HG02938 (cell line): ENCODE measurements around the gene SCN3B.

Source experiments
- ATAC-seq: cut with Tn5 transposase; IDR thresholded peaks from one replicate; pipeline ENCODE4 v1.9.1; 2021; ENCODE audit warnings: mild to moderate bottlenecking, moderate library complexity; ENCODE audit not compliant: unreplicated experiment

Gene SCN3B

GRCh38 chr11:123654566-123655081, at the start of gene SCN3B:
Gene SCN3B (minus strand): TSS chr11:123654624. CDS start chr11:123653801, 823 bp downstream.
- ATAC-seq: no peak

DNA sequence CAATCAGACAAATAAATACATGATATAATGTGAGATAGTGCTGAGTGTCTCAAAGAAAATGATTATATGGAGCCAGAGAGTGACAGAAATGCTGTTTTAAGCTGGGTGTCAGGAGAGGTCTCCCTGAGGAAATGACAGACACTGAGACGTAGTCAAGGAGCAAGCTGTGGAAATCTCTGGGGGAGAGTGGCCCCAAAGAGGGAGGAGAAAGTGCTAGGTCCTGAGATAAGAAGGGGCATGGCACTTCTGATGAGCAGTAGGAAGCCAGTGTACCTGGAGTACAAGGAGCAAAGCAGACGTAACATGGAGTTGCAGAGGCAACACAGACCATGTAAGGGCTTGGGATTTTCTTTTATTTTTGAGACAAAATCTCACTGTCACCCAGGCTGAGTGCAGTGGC, 48.3 kb upstream of the SCN3B start:
- no peak for ATAC-seq

DNA sequence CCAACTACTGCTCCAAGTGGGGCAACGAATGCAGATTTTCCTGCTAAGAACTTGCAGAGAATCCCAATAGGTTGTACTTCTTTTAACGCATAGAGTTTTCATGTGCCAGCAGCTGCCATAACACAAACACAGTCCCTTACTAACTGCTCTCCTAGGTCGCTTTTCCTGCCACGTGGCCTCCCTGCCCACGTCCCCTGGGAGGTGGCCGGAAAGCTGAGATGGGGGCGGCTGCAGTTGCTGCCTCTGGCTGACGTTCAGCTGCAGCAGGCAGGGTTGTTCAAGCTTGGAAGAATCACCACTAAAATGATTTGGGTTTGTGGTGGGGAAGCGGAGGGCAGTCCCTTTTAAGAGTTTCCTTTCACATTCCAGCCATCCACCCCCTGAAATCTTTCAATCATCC, 47.7 kb upstream of the SCN3B start:
- ATAC-seq: no peak

DNA sequence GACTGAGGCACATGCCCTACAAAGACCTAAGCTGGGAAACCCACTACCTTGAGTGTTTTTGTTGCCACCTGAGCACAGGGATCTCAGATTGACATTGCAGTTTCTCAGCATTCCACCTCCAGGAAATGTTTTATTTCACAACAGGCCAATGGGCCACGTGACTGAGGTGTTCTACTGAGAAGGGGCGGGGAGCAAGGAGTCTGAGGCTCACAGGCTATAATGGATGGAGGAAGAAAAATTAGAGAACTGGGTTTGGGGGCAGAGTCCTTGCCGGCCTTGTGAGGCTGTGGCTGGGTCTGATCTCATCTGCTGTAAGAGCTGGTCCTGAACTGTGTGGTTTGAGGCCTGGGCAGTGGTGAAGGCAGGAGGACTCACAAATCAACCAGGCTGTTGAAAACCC, 46.3 kb upstream of the SCN3B start:
- ATAC-seq: no peak

DNA sequence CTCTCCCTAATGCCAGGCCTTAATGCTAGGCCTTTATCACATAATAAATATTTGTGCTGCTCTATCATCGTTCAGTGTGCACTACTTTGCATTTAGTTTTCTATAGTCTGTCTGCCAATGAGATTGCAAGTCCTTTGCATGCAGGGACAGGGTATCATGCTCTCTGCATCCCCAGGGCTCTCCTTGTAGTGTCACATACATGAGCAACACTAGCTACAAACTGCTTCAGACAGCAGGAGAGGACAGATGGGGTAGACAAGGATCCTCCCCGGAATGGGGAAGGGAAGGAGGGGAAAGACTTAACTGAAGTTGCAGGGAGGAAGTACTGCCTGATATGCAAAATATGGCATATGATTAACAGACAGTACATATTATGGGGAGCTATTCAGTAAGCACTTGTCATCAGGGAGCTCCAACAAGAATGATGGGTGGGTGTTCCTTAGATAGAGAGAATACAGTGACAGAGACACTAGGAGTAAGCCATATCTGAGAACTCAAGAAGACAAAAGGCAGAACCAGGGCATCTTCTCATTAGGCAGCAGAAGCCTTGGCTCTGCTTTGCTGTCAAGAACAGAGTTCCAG, 44.2 kb upstream of the SCN3B start:
- no peak for ATAC-seq

- ATAC-seq: no peak
These were observed 41.8 kb upstream of the SCN3B start for GRCh38 chr11:123696183-123696582.

DNA sequence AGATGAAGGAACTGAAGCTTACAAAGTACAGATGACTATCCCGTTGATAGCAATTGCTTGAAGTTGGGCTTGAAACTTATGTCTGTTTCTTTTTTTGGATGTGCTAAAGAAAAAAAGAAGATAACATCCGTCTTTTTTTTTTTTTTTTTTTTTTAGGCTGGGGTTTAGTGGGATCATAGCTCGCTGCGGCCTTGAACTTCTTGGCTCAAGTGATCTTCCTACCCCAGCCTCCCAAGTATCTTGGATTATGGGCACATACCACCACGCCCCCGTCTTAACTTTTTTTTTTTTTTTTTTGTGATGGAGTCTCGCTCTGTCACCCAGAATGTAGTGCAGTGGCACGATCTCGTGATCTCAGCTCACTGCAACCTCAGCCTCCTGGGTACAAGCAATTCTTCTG, 40.8 kb upstream of the SCN3B start:
- ATAC-seq: no peak

DNA sequence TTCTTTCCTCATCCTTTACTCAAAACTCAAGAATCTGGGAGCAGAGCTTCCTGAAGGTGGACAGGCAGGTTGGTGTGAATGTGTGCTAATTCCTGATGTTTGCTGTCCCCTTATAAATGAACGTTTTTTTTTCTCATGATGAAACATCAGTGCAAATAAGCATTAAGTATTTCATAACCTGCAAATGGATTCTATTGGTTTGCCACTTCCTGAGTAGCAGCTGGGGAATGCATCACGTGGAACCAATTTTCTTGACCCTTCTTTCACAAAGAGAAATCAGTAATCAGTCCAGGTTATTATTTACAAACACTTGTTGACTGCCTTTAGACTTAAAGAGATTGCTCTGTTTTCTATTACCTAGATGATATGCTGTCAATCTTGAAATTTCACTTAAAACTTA, 40.1 kb upstream of the SCN3B start:
- ATAC-seq: no peak

GRCh38 chr11:123692961-123693360, 38.5 kb upstream of the SCN3B start:
- no peak for ATAC-seq

- no peak for ATAC-seq
These were observed 36.1 kb upstream of the SCN3B start for GRCh38 chr11:123690485-123690884.

GRCh38 chr11:123684601-123685000, 30.2 kb upstream of the SCN3B start:
- ATAC-seq: no peak

DNA sequence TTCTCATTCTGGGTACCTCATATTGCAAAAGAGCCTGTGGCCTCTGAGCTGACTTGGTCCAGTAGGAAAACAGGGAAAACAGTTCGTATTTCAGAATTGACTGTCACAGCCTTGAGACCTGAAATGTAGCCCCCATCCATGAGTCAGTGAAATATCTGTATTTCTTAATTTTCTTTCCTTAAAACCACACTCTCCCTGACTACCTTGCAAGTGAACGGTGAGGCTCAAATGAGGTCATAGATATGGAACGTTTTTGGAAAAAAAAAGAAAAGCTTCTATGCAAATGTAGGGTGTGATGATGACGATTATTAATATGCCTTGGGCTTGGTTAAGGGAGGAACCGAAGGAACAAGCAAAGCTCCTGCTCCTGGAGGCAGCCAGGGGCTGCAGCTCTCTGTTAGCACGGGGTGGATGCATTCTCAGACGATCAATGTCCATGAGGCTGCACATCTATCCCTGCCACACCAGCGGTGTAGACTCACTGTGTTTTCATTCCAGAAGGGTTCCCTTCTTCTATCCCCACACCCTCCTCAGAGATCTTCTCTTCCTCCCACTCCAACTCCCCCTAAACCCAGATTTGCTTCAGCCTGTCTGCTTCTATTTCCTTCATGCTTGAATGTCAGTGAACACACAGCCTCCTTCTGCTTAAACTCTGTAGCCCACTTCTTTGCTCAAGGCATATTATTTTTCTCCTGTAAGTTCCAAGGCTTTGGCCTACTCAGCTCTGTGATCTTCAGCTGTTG, 29.2 kb upstream of the SCN3B start:
- no peak for ATAC-seq

DNA sequence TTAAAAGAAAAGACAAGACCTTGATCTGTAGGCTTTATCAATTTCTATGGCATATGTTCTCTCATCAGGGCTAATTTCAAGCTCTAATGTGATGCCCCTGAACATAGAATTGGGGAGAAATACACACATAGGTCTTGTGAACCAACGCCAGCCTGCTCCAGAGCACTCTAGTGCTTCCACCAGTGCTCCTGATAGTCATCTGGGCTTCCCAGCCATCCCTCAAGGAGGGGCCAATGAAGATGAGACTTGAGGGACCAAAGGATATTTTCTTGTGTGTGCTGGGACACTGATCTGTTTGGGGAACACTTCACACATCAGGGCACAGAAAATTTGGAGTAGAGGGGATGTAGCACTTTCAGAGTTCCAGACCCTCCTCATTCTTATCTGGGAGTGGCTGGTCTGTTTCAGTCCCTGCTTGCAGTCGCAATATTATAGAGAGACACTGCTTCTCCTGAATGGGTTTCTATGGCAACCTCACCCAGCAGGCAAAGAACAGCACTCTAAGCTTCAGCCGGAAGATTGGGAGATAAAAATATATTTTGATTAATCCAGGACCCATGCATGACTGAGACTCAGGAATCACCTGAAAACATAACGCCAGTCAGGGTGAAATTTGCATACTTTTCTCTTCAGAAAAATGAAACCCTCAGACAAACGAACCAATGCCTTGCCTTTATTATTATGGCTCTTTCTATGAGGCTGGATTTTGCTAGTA, 28.4 kb upstream of the SCN3B start:
- no peak for ATAC-seq

GRCh38 chr11:123681030-123681429, 26.6 kb upstream of the SCN3B start:
- no peak for ATAC-seq

GRCh38 chr11:123678246-123678645, 23.8 kb upstream of the SCN3B start:
- ATAC-seq: no peak

- no peak for ATAC-seq
These were observed 23.1 kb upstream of the SCN3B start for GRCh38 chr11:123677510-123677909.

GRCh38 chr11:123674297-123674696, 19.9 kb upstream of the SCN3B start:
- ATAC-seq: no peak

DNA sequence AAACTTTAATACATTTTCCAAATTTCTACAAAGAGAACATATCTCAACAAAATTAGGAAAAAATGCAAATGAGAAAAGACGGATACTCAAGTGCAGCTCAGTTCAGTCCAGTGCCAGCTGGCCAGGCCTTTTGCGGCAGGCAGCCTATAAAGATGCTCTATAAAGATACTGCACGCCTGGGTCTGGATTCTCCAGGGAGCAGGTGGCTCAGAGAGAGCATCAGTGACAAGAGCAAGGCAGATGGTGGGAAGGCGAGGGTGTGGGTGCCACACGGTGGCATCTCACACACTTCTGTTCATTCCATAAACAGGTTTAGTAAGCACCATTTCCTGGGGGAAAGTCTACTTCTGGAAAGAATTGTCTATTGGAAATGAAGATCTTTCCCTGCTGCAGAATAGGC, 18.1 kb upstream of the SCN3B start:
- ATAC-seq: no peak

- ATAC-seq: no peak
These were observed 17.1 kb upstream of the SCN3B start for GRCh38 chr11:123671534-123671933.

GRCh38 chr11:123670081-123670480, 15.7 kb upstream of the SCN3B start:
- no peak for ATAC-seq

DNA sequence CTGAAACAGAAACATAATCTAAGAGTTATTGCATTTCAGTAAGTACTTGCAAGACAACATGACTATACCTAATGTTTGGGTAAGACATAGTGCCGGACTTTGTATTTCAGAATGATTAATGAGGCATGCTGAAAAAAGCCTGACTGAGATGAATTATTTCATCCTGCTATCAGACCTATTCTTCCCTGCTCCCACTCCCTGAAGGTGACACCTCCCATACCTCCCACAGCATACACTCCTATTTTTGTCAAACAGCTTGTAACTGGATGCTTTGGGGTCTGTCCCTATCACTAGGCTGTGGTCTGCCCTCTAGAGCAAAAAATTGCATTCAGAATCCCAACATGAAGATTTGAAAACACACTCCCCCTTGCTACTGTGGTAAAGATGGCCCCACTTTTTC, 10.9 kb upstream of the SCN3B start:
- ATAC-seq: no peak

GRCh38 chr11:123659965-123660364, 5.5 kb upstream of the SCN3B start:
- peak; percentile 98 for ATAC-seq
